HL-60/S4 (cell line): ENCODE results near the gene VPREB3.

Experiments
- in situ Hi-C: fragments of 300-500 bp; cut with MboI; formaldehyde crosslinking; loops from 2 replicates; pipeline ENCODE4 v1.14.3; 2022; ENCODE audit warnings: low sequenced_read_pairs

VPREB3 gene

DNA sequence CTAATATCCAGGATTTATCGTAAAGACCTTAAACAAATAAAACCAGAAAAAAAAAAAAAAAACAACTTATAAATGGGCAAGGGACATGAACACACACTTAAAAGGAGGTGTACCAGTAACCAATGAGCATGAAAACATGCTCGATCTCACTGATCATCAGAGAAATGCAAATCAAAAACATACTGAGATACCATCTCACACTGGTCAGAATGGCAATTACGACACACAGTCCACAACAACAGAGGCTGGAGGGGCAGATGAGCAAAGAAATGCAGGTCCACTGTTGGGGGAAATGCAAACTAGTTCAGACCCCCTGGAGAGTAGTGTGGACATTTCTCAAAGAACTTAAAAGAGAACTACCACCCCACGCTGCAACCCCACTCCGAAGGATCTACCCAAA, 50.2 kb downstream of the VPREB3 start:
- in situ Hi-C loops: no loop called here
